GM18520 (cell line): ENCODE measurements around the gene CACNA1D.

Source experiments
- ATAC-seq: cut with Tn5 transposase; IDR thresholded peaks from one replicate; pipeline ENCODE4 v1.9.1; 2021; ENCODE audit not compliant: unreplicated experiment

CACNA1D gene

GRCh38 chr3:53803124-53803815 lies 308.9 kb downstream of the CACNA1D start:
- no peak for ATAC-seq

- no peak for ATAC-seq
Observed at GRCh38 chr3:53803816-53804695, 309.6 kb downstream of the CACNA1D start.

GRCh38 chr3:53804697-53805462 lies 310.5 kb downstream of the CACNA1D start:
- no peak for ATAC-seq

GRCh38 chr3:53805463-53806159 lies 311.2 kb downstream of the CACNA1D start:
- no peak for ATAC-seq

GRCh38 chr3:53806182-53807116 lies 312.0 kb downstream of the CACNA1D start:
- ATAC-seq, result no peak

GRCh38 chr3:53807117-53807810 lies 312.9 kb downstream of the CACNA1D start:
- ATAC-seq, result no peak

GRCh38 chr3:53808496-53808895 lies 314.1 kb downstream of the CACNA1D start:
- ATAC-seq, result no peak

- ATAC-seq, result no peak
Observed at GRCh38 chr3:53809267-53809666, 314.9 kb downstream of the CACNA1D start.

- ATAC-seq, result no peak
Observed at GRCh38 chr3:53809764-53810400, 315.5 kb downstream of the CACNA1D start.

GRCh38 chr3:53811143-53811927 lies 316.9 kb downstream of the CACNA1D start:
- ATAC-seq, result no peak

- ATAC-seq, result no peak
Observed at GRCh38 chr3:53812434-53812833, 318.0 kb downstream of the CACNA1D start.

GRCh38 chr3:53813229-53813628 lies 318.8 kb downstream of the CACNA1D start:
- ATAC-seq, result no peak

- ATAC-seq, result no peak
Observed at GRCh38 chr3:53813876-53814275, 319.5 kb downstream of the CACNA1D start.

GRCh38 chr3:53815067-53815466 lies 320.7 kb downstream of the CACNA1D start:
- ATAC-seq, result no peak

GRCh38 chr3:53815651-53816050 lies 321.2 kb downstream of the CACNA1D start:
- no peak for ATAC-seq

- ATAC-seq, result no peak
Observed at GRCh38 chr3:53816425-53816824, 322.0 kb downstream of the CACNA1D start.

GRCh38 chr3:53817211-53817610 lies 322.8 kb downstream of the CACNA1D start:
- no peak for ATAC-seq

GRCh38 chr3:53817809-53818208 lies 323.4 kb downstream of the CACNA1D start:
- no peak for ATAC-seq
